GM13976 (cell line): ENCODE data around the gene NUTF2.

Experiments used
- DNase-seq: peaks from one replicate; pipeline ENCODE4 v3.0.0; 2012; ENCODE audit warnings: low spot score
- CTCF ChIP-seq: IDR thresholded peaks from 2 replicates; pipeline ENCODE4 v1.5.1; 2012; ENCODE audit warnings: borderline replicate concordance, mild to moderate bottlenecking; ENCODE audit not compliant: insufficient read depth; ENCODE audit errors: extremely low read depth, missing control alignments, control extremely low read depth
- in situ Hi-C: fragments of 300-500 bp; cut with MboI; formaldehyde crosslinking; loops from one replicate; pipeline ENCODE4 v1.12.0; 2022; ENCODE audit warnings: low sequenced_read_pairs, mixed read lengths, inconsistent platforms; ENCODE audit not compliant: unreplicated experiment

Gene NUTF2

GRCh38 chr16:67805718-67806427 is 40.9 kb upstream of the NUTF2 start:
- no peak for TF ChIP-seq CTCF
- in situ Hi-C loops = loop anchor here (25.0 kb wide), 1 partner anchor 269 kb away; the partner anchor contains the start of gene RIPOR1
- no peak for DNase-seq

GRCh38 chr16:67806428-67807147 is 40.1 kb upstream of the NUTF2 start, which contains the start of the genes RANBP10 and TSNAXIP1:
TSS of gene RANBP10 (minus strand) at chr16:67806560. CDS start at chr16:67806536, 24 bp downstream.
TSS of gene TSNAXIP1 (plus strand) at chr16:67806889. CDS start at chr16:67807150, 261 bp downstream.
- in situ Hi-C loops = loop anchor here (25.0 kb wide), 1 partner anchor 269 kb away; the partner anchor contains the start of gene RIPOR1
- peak; percentile 97 for DNase-seq
- TF ChIP-seq CTCF = no peak

GRCh38 chr16:67807148-67807682 is 39.5 kb upstream of the NUTF2 start:
- TF ChIP-seq CTCF = peak; percentile 17
- in situ Hi-C loops = loop anchor here (25.0 kb wide), 1 partner anchor 270 kb away; the partner anchor contains the start of gene RIPOR1
- DNase-seq = no peak

GRCh38 chr16:67811899-67812298 is 34.8 kb upstream of the NUTF2 start:
- DNase-seq = no peak
- no peak for TF ChIP-seq CTCF
- in situ Hi-C loops = loop anchor here (25.0 kb wide), 1 partner anchor 275 kb away; the partner anchor contains the start of gene RIPOR1

GRCh38 chr16:67814567-67814966 is 32.2 kb upstream of the NUTF2 start:
- in situ Hi-C loops = loop anchor here (25.0 kb wide), 1 partner anchor 277 kb away; the partner anchor contains the start of gene RIPOR1
- TF ChIP-seq CTCF = no peak
- DNase-seq = no peak

- DNase-seq = no peak
- in situ Hi-C loops = loop anchor here (25.0 kb wide), 1 partner anchor 283 kb away; the partner anchor contains the start of gene RIPOR1
- no peak for TF ChIP-seq CTCF
These were observed 26.0 kb upstream of the NUTF2 start for GRCh38 chr16:67820608-67821259.
